HepG2 (cell line): ENCODE results near the gene CARD9. TPM values are rescaled to one million over a fixed set of nuclear protein-coding genes. Genes with fewer than 3 reads are reported as not detected.

Experiments used
- ARNT ChIP-seq: fragments of 450-650 bp; IDR thresholded peaks from 2 replicates; pipeline ENCODE4 v1.6.1; 2017
- ATRX ChIP-seq: sonication (generic); formaldehyde crosslinking; IDR thresholded peaks from 2 replicates; pipeline ENCODE4 v1.4.0; 2020; ENCODE audit warnings: missing genetic modification reagents, borderline replicate concordance
- BHLHE40 ChIP-seq: IDR thresholded peaks from 2 replicates; pipeline ENCODE4 v1.6.1; 2011; ENCODE audit warnings: low read length, improper control_type of control experiment
- CHD2 ChIP-seq: IDR thresholded peaks from 2 replicates; pipeline ENCODE4 v1.6.1; 2011; ENCODE audit warnings: low read depth, low read length, improper control_type of control experiment
- EHMT2 ChIP-seq: fragments of 200-600 bp; sonication (generic); IDR thresholded peaks from 2 replicates; pipeline ENCODE4 v1.7.0; 2017; ENCODE audit warnings: antibody characterized with exemption, low read depth, low read length, borderline replicate concordance
- FOSL2 ChIP-seq: sonication (generic); formaldehyde crosslinking; IDR thresholded peaks from 2 replicates; pipeline ENCODE4 v1.4.0; 2020; ENCODE audit warnings: missing genetic modification reagents
- JDP2 ChIP-seq: sonication (generic); formaldehyde crosslinking; IDR thresholded peaks from 2 replicates; pipeline ENCODE4 v1.8.1; 2022; ENCODE audit warnings: missing genetic modification reagents, borderline replicate concordance
- KDM1A ChIP-seq: IDR thresholded peaks from 2 replicates; pipeline ENCODE4 v1.6.1; 2016; ENCODE audit warnings: missing compliant biosample characterization
- KDM6A ChIP-seq: IDR thresholded peaks from 2 replicates; pipeline ENCODE4 v1.6.1; 2016; ENCODE audit warnings: low read depth
- MAF1 ChIP-seq: sonication (generic); formaldehyde crosslinking; IDR thresholded peaks from 2 replicates; pipeline ENCODE4 v1.5.0; 2020; ENCODE audit warnings: missing genetic modification reagents, borderline replicate concordance
- MBNL3 ChIP-seq: fragments of 250-450 bp; sonication (Bioruptor Pico); conservative IDR thresholded peaks from 2 replicates; pipeline ENCODE4 v1.8.0; 2022; ENCODE audit warnings: mild to moderate bottlenecking, inconsistent platforms
- MTA3 ChIP-seq: sonication (generic); formaldehyde crosslinking; IDR thresholded peaks from 2 replicates; pipeline ENCODE4 v1.4.0; 2020; ENCODE audit warnings: missing genetic modification reagents
- NR2F1 ChIP-seq, 2 experiments: fragments of 450-650 bp in 1 of 2; formaldehyde crosslinking in 1 of 2; IDR thresholded peaks; 2 replicates each; pipeline versions ENCODE4 v1.5.0 to v1.6.1; 2016 to 2020; ENCODE audit warnings: mild to moderate bottlenecking in 1 of 2, missing compliant biosample characterization in 1 of 2, missing genetic modification reagents in 1 of 2, moderate library complexity in 1 of 2
- SETDB1 ChIP-seq: sonication (generic); formaldehyde crosslinking; IDR thresholded peaks from 2 replicates; pipeline ENCODE4 v1.5.1; 2020; ENCODE audit warnings: missing genetic modification reagents, mild to moderate bottlenecking, borderline replicate concordance
- SMARCE1 ChIP-seq: fragments of 450-650 bp; IDR thresholded peaks from 2 replicates; pipeline ENCODE4 v1.6.1; 2017; ENCODE audit warnings: borderline replicate concordance
- ZNF281 ChIP-seq: sonication (generic); formaldehyde crosslinking; IDR thresholded peaks from 2 replicates; pipeline ENCODE4 v1.4.0; 2020; ENCODE audit warnings: missing genetic modification reagents, borderline replicate concordance
- ZNF468 ChIP-seq: sonication (generic); formaldehyde crosslinking; IDR thresholded peaks from 2 replicates; pipeline ENCODE4 v1.8.0; 2022; ENCODE audit warnings: mild to moderate bottlenecking, moderate library complexity, missing genetic modification reagents
- ZNF510 ChIP-seq: sonication (generic); formaldehyde crosslinking; IDR thresholded peaks from 2 replicates; pipeline ENCODE4 v1.4.0; 2020; ENCODE audit warnings: low read depth, mild to moderate bottlenecking, missing genetic modification reagents
- ZSCAN29 ChIP-seq: sonication (generic); formaldehyde crosslinking; conservative IDR thresholded peaks from 2 replicates; pipeline ENCODE4 v1.4.0; 2020; ENCODE audit warnings: mild to moderate bottlenecking, missing genetic modification reagents
- polyA plus RNA-seq, 8 experiments: library from polyadenylated mRNA; depleted of rRNA in 3 of 8; stranded (reverse) in 7 of 8; unstranded in 1 of 8; fragments of >200 nt; fragmentation: Illumina TruSeq in 4 of 8; extraction: Trizol in 4 of 8; gene quantifications; 2 replicates each; pipeline versions ENCODE4 v1.2.1 to v1.2.3, GENCODE V29; 2011 to 2016; ENCODE audit warnings: low read depth in 4 of 8, missing spikeins in 1 of 8, mixed read lengths in 1 of 8; ENCODE audit not compliant: insufficient read depth in 1 of 8
- total RNA-seq, 5 experiments: library from RNA; depleted of rRNA; stranded (reverse); fragments of >200 nt; fragmentation: Illumina TruSeq; extraction: Trizol; gene quantifications; 2 replicates each; pipeline ENCODE4 v1.2.3, GENCODE V29; 2016; ENCODE audit warnings: low read depth in 1 of 5
- TF ChIP-seq, protein P1 (sequence below): sonication (generic); formaldehyde crosslinking; IDR thresholded peaks from 2 replicates; pipeline ENCODE4 v1.8.0; 2022; ENCODE audit warnings: mild to moderate bottlenecking, missing genetic modification reagents; ENCODE audit not compliant: insufficient replicate concordance
- TF ChIP-seq, protein P2 (sequence below): sonication (generic); formaldehyde crosslinking; conservative IDR thresholded peaks from 2 replicates; pipeline ENCODE4 v1.5.0; 2020; ENCODE audit warnings: missing genetic modification reagents

Gene CARD9
- total and polyA plus RNA-seq, 2 of the 13 experiments (the other 11 are each of a cell fraction or from before 2014, with no cell fraction given): 3.3 to 7.4 TPM

DNA sequence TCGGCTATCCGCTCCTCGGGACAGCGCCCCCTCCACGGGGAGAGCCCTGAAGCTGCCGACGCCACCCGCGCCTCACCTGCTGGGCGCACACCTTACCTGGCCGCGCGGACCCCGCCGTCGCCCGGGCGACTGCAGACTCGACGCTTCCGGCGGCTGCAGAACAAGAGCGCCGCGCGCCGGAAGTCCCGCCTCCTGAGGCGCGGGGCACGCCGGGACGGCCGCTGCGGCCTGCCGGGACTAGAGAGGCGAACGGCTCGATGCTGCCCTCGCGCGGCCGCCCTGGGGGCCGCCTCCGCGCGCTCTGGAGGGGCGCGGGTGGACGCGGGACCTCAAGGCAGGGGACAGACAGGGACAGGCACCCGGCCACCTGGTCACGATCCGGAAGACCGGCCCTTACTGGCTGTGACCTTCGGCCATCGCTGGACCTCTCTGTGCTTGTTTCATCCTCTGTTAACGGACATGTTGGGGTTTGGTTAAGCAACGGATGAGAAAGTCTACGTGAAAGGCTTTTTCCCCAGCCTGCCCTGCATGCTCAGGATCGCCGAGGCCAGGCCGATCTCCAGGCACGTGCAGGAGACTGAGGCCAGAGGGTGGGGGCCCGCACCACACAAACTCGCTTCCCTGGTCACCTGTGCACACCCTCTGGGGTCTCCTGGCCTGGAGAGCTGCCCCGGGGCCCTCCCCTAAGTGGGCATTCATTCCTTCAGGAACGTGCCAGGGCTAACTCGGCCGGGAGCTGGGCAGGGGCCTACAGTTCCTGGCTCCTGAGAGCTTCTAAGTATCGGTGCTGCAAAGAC, 26.8 kb upstream of the CARD9 start, which contains the start of gene SNAPC4 (continued):
- TF ChIP-seq ATRX (no peak), ZNF468 (CRISPR knock-in tag) (no peak), ZNF281 (peak; percentile 9; the same call in 1 of the 2 replicates), MAF1 (peak; percentile 78; the same call in 1 of the 2 replicates), ARNT (no peak), FOSL2 (CRISPR knock-in tag) (no peak; the same call in 1 of the 2 replicates), BHLHE40 (no peak; the same call in 1 of the 2 replicates), SMARCE1 (no peak), KDM1A (CRISPR knock-in tag) (no peak), MBNL3 (CRISPR knock-in tag) (no peak), NR2F1 (CRISPR knock-in tag; IDR thresholded peaks at IDR 0.05) (no peak), ZSCAN29 (CRISPR knock-in tag) (no peak), JDP2 (CRISPR knock-in tag) (no peak), KDM6A (CRISPR knock-in tag) (no peak), CHD2 (no peak), SETDB1 (CRISPR knock-in tag) (no peak), EHMT2 (no peak), MTA3 (CRISPR knock-in tag) (no peak), ZNF510 (CRISPR knock-in tag) (no peak)
- TF ChIP-seq, protein P1, sequence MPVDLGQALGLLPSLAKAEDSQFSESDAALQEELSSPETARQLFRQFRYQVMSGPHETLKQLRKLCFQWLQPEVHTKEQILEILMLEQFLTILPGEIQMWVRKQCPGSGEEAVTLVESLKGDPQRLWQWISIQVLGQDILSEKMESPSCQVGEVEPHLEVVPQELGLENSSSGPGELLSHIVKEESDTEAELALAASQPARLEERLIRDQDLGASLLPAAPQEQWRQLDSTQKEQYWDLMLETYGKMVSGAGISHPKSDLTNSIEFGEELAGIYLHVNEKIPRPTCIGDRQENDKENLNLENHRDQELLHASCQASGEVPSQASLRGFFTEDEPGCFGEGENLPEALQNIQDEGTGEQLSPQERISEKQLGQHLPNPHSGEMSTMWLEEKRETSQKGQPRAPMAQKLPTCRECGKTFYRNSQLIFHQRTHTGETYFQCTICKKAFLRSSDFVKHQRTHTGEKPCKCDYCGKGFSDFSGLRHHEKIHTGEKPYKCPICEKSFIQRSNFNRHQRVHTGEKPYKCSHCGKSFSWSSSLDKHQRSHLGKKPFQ (CRISPR knock-in tag): no peak
- TF ChIP-seq, protein P2, sequence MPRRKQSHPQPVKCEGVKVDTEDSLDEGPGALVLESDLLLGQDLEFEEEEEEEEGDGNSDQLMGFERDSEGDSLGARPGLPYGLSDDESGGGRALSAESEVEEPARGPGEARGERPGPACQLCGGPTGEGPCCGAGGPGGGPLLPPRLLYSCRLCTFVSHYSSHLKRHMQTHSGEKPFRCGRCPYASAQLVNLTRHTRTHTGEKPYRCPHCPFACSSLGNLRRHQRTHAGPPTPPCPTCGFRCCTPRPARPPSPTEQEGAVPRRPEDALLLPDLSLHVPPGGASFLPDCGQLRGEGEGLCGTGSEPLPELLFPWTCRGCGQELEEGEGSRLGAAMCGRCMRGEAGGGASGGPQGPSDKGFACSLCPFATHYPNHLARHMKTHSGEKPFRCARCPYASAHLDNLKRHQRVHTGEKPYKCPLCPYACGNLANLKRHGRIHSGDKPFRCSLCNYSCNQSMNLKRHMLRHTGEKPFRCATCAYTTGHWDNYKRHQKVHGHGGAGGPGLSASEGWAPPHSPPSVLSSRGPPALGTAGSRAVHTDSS: no peak
